HepG2 (cell line): Measurements from ENCODE around the gene ANAPC5. TPM values are rescaled to one million over a fixed set of nuclear protein-coding genes. Genes with fewer than 3 reads are reported as not detected.

Source experiments
- CEBPB ChIP-seq: IDR thresholded peaks from 2 replicates; pipeline ENCODE4 v1.6.1; 2011; ENCODE audit warnings: low read depth, low read length, improper control_type of control experiment, borderline replicate concordance
- HMGXB3 ChIP-seq: sonication (generic); formaldehyde crosslinking; IDR thresholded peaks from 2 replicates; pipeline ENCODE4 v1.4.0; 2020; ENCODE audit warnings: missing genetic modification reagents, borderline replicate concordance
- SOX6 ChIP-seq, 2 experiments: fragments of 450-650 bp in 1 of 2; sonication (generic) in 1 of 2; formaldehyde crosslinking in 1 of 2; IDR thresholded peaks; 2 replicates each; pipeline versions ENCODE4 v1.4.0 to v1.6.1; 2017 to 2020; ENCODE audit warnings: antibody characterized with exemption in 1 of 2, mild to moderate bottlenecking in 1 of 2, missing genetic modification reagents in 1 of 2
- ZBTB2 ChIP-seq: sonication (generic); formaldehyde crosslinking; IDR thresholded peaks from 2 replicates; pipeline ENCODE4 v1.8.0; 2022; ENCODE audit warnings: low read depth, missing genetic modification reagents
- ZNF280D ChIP-seq: sonication (generic); formaldehyde crosslinking; IDR thresholded peaks from 2 replicates; pipeline ENCODE4 v1.5.1; 2020; ENCODE audit warnings: mild to moderate bottlenecking, missing genetic modification reagents
- ZNF407 ChIP-seq: sonication (generic); formaldehyde crosslinking; IDR thresholded peaks from one replicate; pipeline ENCODE4 v1.5.1; 2020; ENCODE audit warnings: mild to moderate bottlenecking, missing genetic modification reagents; ENCODE audit errors: not compliant biosample characterization
- ZNF580 ChIP-seq: IDR thresholded peaks from 2 replicates; pipeline ENCODE4 v1.6.1; 2016; ENCODE audit warnings: low read depth, borderline replicate concordance
- ZNF777 ChIP-seq: sonication (generic); formaldehyde crosslinking; IDR thresholded peaks from 2 replicates; pipeline ENCODE4 v1.4.0; 2020; ENCODE audit warnings: missing genetic modification reagents
- polyA plus RNA-seq, 8 experiments: library from polyadenylated mRNA; depleted of rRNA in 3 of 8; stranded (reverse) in 7 of 8; unstranded in 1 of 8; fragments of >200 nt; fragmentation: Illumina TruSeq in 4 of 8; extraction: Trizol in 4 of 8; gene quantifications; 2 replicates each; pipeline versions ENCODE4 v1.2.1 to v1.2.3, GENCODE V29; 2011 to 2016; ENCODE audit warnings: low read depth in 4 of 8, missing spikeins in 1 of 8, mixed read lengths in 1 of 8; ENCODE audit not compliant: insufficient read depth in 1 of 8
- total RNA-seq, 5 experiments: library from RNA; depleted of rRNA; stranded (reverse); fragments of >200 nt; fragmentation: Illumina TruSeq; extraction: Trizol; gene quantifications; 2 replicates each; pipeline ENCODE4 v1.2.3, GENCODE V29; 2016; ENCODE audit warnings: low read depth in 1 of 5

Gene ANAPC5
- total and polyA plus RNA-seq, 2 of the 13 experiments (the other 11 are each of a cell fraction or from before 2014, with no cell fraction given) = 146 to 161 TPM

- TF ChIP-seq ZNF407 (CRISPR knock-in tag) (peak; percentile 80), ZNF580 (peak; percentile 36; the same call in 1 of the 2 replicates), ZNF280D (CRISPR knock-in tag) (peak; percentile 30; the same call in 1 of the 2 replicates), SOX6 (IDR thresholded peaks at IDR 0.05) (no peak), SOX6 (CRISPR knock-in tag; IDR thresholded peaks at IDR 0.05) (peak; percentile 64), ZNF777 (CRISPR knock-in tag) (0 out of 2 replicates have a peak, but pooled peaks have one; percentile 35), ZBTB2 (CRISPR knock-in tag) (peak; percentile 62), HMGXB3 (CRISPR knock-in tag) (no peak), CEBPB (no peak)
Observed at GRCh38 chr12:121296618-121297434, 55.4 kb downstream of the ANAPC5 start, which contains the start of gene CAMKK2 (continued).
